HS-5 (cell line): ENCODE data around the gene CSN1S1.

Experiments used
- DNase-seq: peaks from one replicate; pipeline ENCODE4 v3.0.0-alpha.2; 2012; ENCODE audit warnings: low read depth

The CSN1S1 gene

GRCh38 chr4:69994782-69995181, 63.9 kb downstream of the CSN1S1 start:
- DNase-seq = no peak

DNA sequence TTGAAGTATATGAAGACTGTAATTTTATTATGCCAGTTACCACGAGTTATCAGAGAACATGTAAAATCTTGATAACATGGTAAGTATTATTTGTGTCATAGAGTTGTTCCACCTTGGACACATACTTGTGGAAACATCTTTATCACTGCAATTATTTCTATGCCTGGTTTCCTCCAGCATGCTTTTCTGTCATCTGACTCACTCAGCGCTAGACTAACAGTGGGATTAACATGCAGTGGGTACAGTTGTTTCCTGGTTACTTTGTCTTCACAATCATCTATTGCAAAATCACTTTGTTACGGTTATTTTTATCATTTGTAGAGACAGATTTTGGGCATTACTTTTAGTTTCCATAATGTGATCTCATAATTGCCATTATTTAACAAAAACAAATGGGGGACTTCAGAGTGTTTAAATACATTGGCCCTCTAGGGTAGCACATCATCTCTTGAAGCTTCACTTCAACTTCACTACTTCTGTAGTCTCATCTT, 64.7 kb downstream of the CSN1S1 start, which contains the start of gene STATH:
STATH (plus strand) TSS at position 441 of the 491 bp plus-strand sequence. CDS start 2,472 bp downstream, outside the sequence.
- DNase-seq = no peak
